BE2C (cell line): ENCODE results near the gene DCUN1D3.

Experiments
- DNase-seq: peaks from one replicate; pipeline ENCODE4 v3.0.0-alpha.2; 2020
- H3K27me3 ChIP-seq: fragments of 250-450 bp; sonication (Bioruptor Pico); 2 replicates; pipeline ENCODE4 v1.5.1; 2020; ENCODE audit warnings: mild to moderate bottlenecking
- H3K36me3 ChIP-seq: fragments of 250-450 bp; sonication (Bioruptor Pico); 2 replicates; pipeline ENCODE4 v1.5.1; 2020; ENCODE audit warnings: mild to moderate bottlenecking
- H3K4me1 ChIP-seq: fragments of 250-450 bp; sonication (Bioruptor Pico); 2 replicates; pipeline ENCODE4 v1.5.1; 2020
- H3K4me3 ChIP-seq: 2 replicates; pipeline ENCODE4 v1.5.1; 2011; ENCODE audit warnings: low read depth, low read length
- H3K9me3 ChIP-seq: fragments of 250-450 bp; sonication (Bioruptor Pico); 2 replicates; pipeline ENCODE4 v1.5.1; 2020
- TF ChIP-seq, protein P1 (sequence below): IDR thresholded peaks from 2 replicates; pipeline ENCODE4 v1.5.1; 2012; ENCODE audit warnings: mild to moderate bottlenecking, low read depth, low read length

The DCUN1D3 gene

DNA sequence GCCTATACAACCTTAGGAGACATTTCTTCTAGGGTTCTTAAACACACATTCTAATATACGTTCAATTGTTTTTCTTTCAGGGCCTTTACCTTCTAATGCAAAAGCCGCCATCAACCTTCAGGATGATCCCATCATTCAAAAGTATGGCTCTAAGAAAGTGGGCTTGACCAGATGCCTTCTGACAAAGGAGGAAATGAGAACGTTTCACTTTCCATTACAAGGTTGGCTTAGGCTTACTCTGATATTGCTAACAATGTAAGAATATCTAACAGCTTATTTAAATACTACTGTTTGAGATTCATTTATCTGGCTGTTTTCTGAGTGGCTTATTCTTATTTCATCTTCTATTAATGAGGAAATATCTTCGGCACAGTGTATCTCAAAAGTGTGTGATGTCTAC, 78.5 kb downstream of the DCUN1D3 start:
- Histone ChIP-seq H3K4me1 (no peaks in the 10 kb centered on the region), H3K27me3 (no peaks in the 10 kb centered on the region), H3K4me3 (no peak overlapping the region), H3K36me3 (peaks cover 2% of the 10 kb centered on the region; the same call in 1 of the 2 replicates), H3K9me3 (no peaks in the 10 kb centered on the region)
- TF ChIP-seq, protein P1, sequence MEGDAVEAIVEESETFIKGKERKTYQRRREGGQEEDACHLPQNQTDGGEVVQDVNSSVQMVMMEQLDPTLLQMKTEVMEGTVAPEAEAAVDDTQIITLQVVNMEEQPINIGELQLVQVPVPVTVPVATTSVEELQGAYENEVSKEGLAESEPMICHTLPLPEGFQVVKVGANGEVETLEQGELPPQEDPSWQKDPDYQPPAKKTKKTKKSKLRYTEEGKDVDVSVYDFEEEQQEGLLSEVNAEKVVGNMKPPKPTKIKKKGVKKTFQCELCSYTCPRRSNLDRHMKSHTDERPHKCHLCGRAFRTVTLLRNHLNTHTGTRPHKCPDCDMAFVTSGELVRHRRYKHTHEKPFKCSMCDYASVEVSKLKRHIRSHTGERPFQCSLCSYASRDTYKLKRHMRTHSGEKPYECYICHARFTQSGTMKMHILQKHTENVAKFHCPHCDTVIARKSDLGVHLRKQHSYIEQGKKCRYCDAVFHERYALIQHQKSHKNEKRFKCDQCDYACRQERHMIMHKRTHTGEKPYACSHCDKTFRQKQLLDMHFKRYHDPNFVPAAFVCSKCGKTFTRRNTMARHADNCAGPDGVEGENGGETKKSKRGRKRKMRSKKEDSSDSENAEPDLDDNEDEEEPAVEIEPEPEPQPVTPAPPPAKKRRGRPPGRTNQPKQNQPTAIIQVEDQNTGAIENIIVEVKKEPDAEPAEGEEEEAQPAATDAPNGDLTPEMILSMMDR: no peak
- no peak for DNase-seq

DNA sequence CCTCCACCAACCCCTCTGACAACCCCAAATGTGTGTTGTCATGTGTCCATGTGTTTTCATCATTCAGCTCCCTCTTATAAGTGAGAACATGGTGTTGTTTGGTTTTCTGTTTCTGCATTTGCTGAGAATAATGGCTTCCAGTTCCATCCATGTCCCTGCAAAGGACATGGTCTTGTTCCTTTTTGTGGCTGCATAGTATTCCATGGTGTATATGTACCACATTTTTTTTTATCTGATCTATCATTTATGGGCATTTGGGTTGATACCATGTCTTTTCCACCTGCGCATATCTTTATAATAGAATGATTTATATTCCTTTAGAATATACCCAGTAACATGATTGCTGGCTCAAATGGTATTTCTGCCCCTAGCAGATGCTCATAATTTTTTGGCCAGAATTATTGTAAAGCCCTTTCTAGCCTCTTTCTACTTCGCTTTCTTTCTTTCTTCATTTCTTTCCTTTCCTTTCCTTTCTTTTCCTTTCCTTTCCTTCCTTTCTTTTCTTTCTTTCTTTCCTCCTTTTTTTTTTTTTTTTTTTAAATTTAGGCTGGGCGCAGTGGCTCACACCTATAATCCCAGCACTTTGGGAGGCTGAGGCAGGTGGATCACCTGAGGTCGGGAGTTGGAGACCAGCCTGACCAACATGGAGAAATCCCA, 81.1 kb downstream of the DCUN1D3 start:
- H3K4me1 ChIP-seq: no peaks in the 10 kb centered on the region
- TF ChIP-seq, protein P1: no peak
- H3K4me3 ChIP-seq: no peak overlapping the region
- no peak for DNase-seq
- H3K27me3 ChIP-seq: no peaks in the 10 kb centered on the region
- H3K36me3 ChIP-seq: no peaks in the 10 kb centered on the region; the same call in 1 of the 2 replicates
- no peaks in the 10 kb centered on the region for H3K9me3 ChIP-seq

GRCh38 chr16:20814784-20815183, 85.4 kb downstream of the DCUN1D3 start:
- TF ChIP-seq, protein P1: no peak
- no peaks in the 10 kb centered on the region for H3K27me3 ChIP-seq
- no peak overlapping the region for H3K4me3 ChIP-seq
- no peaks in the 10 kb centered on the region for H3K4me1 ChIP-seq
- H3K9me3 ChIP-seq: no peaks in the 10 kb centered on the region
- H3K36me3 ChIP-seq: no peaks in the 10 kb centered on the region; the same call in 1 of the 2 replicates
- DNase-seq: no peak

GRCh38 chr16:20812510-20812909, 87.6 kb downstream of the DCUN1D3 start:
- H3K36me3 ChIP-seq: no peaks in the 10 kb centered on the region; the same call in 1 of the 2 replicates
- TF ChIP-seq, protein P1: no peak
- no peaks in the 10 kb centered on the region for H3K27me3 ChIP-seq
- H3K9me3 ChIP-seq: no peaks in the 10 kb centered on the region
- no peak for DNase-seq
- H3K4me3 ChIP-seq: no peak overlapping the region
- H3K4me1 ChIP-seq: no peaks in the 10 kb centered on the region

DNA sequence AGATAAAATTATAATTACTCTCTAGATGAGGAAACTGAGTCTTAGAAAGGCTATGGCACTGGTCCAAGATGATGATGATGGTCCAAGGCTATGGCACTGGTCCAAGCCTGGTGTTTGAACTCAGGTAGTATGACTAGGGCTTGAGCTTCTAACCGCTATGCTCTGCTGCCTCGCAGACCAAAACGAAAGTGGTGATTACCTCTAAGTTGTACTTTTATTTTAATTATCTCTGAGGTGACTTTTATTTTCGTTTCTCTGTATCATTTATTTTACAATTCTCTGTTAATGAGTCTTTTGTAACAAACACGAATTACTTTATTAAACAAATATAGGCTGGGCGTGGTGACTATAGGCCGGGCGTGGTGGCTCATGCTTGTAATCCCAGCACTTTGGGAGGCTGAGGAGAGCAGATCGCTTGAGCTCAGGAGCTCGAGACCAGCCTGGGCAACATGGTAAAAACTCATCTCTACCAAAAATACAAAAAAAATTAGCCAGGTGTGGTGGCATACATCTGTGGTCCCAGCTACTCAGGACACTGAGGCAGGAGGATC, 88.2 kb downstream of the DCUN1D3 start:
- Histone ChIP-seq H3K27me3 (no peaks in the 10 kb centered on the region), H3K36me3 (no peaks in the 10 kb centered on the region; the same call in 1 of the 2 replicates), H3K9me3 (no peaks in the 10 kb centered on the region), H3K4me3 (no peak overlapping the region), H3K4me1 (no peaks in the 10 kb centered on the region)
- TF ChIP-seq, protein P1: no peak
- no peak for DNase-seq

- Histone ChIP-seq H3K4me1 (no peaks in the 10 kb centered on the region), H3K4me3 (peak overlapping the region; percentile 91), H3K9me3 (no peaks in the 10 kb centered on the region), H3K27me3 (no peaks in the 10 kb centered on the region), H3K36me3 (no peaks in the 10 kb centered on the region)
- no peak for DNase-seq
- TF ChIP-seq, protein P1: no peak
These were observed 92.3 kb downstream of the DCUN1D3 start for GRCh38 chr16:20807862-20808261.
